Stimulated activated CD8-positive, alpha-beta memory T cell treated with anti-CD3 and anti-CD28 coated beads, Interleukin-4, amount 100 ng/mL, for 1 hour (primary cell): Measurements from ENCODE around the gene SEC14L5.
"Not testable (repeated sequence)": the region's sequence is repeated elsewhere in the genome, so short reads cannot be mapped to it uniquely, and the experiment has no call there.

Source experiments
- DNase-seq, 2 donors: peaks; one replicate each; pipeline ENCODE4 v3.0.0-alpha.2; 2020; ENCODE audit warnings: low read depth in 2 of 2, low spot score in 1 of 2

SEC14L5 gene

GRCh38 chr16:4949986-4950385 is 8.1 kb upstream of the SEC14L5 start:
- no peak for DNase-seq

DNA sequence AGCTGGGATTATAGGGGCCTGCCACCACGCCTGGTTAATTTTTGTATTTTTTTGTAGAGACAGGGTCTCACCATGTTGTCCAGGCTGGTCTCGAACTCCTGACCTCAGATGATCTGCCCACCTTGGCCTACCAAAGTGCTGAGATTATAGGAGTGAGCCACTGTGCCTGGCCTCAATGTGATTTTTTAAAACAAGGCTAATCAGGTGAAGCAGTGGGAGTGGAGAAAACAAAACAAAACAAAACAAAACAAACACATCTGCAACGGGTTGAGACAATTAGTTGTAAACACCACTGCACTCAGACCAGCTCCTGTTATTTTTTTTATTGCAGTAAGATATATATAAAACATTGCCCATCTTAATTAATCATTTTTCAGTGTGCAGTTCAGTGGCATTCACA is 6.5 kb upstream of the SEC14L5 start:
- DNase-seq = not testable (repeated sequence)

DNA sequence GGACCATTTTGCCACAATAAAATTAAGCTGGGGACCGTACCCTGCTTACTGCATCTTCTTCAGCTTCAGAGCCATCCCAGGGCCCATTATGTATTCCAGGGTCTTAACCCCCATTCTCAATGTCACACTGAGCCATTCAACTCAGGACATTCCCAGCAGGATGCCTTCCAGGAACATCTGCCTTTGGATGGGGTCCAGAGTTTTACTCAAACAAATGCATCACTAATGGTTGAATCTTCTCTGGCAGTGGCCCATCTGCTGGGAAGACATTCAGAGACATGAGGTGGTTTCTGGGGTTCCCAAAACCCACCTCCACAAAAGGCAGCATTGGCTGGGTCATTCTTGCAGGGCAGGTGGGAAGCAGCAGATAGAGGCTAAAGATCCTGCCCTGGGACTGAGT is 3.4 kb upstream of the SEC14L5 start:
- no peak for DNase-seq

- no peak for DNase-seq
Measured at GRCh38 chr16:4957420-4957719, 760 bp upstream of the SEC14L5 start.

DNA sequence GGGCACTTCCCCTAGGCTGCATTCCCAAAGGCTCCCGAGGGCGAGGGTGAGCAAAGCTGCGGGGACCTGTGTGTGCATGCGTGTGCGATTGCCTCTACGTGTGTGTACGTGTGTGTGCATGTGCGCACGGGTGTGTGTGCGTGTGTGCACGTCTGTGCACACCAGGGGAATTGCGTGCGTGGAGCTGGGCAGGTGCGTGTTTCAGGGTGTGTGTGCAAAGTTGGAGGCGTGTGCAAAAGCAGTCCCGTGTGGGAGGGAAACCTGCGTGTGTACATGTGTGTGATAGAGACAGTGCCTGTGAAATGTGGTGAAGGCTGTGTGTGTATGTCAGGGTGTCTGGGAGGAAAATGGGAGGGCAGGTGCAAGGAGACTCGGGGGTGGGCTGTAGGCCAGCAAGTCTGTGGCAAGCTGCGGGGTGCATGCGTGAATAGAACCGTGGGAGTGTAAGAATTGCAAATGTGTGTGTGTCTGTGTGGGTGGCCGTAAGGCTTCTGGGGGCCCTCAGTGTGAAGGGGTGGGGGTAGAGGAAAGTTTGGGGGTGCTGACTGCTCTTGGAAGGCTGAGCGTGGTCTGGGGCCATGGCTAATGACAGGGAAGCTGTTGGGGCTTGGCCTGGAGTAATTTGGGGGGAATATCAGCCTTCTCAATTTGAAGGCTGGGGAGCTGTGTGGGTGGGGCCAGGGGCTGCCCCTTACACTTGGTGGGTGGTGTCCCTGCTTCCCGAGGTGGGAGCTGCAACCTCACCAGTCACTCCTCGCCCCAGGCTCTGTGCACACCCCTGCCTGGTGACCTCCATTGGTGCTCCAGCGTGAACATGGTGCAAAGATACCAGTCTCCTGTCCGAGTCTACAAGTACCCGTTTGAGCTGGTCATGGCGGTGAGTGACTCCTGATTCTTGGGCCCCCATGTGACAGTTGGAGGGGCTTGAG is 644 bp downstream of the SEC14L5 start:
- no peak for DNase-seq

DNA sequence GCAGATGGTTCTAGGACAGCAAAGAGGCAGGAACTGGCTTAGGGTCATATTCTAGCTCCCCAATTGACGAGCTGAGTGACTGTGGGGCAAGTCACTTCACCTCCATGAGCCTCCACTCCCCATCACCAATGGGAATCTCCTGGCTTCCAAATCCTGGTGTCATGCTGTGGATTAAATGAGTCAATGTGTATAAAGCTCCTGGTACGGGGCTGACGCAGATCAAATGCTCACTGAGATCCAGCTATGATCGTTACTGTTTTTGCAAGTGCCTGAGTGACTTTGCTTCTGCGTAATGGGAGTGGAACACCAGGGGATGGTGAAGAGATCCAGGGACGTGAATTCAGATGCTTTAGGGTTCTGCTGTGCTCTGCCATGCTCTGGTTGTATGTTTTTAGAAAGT is 2.4 kb downstream of the SEC14L5 start:
- DNase-seq = no peak

DNA sequence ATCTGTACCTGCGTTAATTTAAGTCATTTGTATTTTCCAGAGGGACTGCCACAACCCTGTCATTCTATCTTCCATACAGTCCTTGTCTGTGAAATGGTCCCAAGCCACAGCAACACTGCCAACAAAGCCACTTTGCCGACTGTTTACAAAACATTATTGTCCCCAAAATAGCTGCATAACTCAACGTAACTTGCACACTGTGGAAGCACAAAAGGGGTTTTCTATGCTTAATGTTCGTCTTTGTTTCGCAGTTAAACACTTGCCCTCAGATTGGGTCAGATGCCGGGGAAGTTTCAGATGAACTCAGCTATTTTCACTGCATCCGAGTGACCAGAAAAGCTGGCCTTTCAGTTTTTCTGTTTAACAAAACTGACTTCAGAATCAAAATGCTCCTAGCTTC is 4.6 kb downstream of the SEC14L5 start:
- no peak for DNase-seq

- not testable (repeated sequence) for DNase-seq
Measured at GRCh38 chr16:4963527-4963926, 5.4 kb downstream of the SEC14L5 start.

- no peak for DNase-seq
Measured at GRCh38 chr16:4966736-4967453, 8.8 kb downstream of the SEC14L5 start.

- not testable (repeated sequence) for DNase-seq
Measured at GRCh38 chr16:4968278-4968677, 10.1 kb downstream of the SEC14L5 start.

DNA sequence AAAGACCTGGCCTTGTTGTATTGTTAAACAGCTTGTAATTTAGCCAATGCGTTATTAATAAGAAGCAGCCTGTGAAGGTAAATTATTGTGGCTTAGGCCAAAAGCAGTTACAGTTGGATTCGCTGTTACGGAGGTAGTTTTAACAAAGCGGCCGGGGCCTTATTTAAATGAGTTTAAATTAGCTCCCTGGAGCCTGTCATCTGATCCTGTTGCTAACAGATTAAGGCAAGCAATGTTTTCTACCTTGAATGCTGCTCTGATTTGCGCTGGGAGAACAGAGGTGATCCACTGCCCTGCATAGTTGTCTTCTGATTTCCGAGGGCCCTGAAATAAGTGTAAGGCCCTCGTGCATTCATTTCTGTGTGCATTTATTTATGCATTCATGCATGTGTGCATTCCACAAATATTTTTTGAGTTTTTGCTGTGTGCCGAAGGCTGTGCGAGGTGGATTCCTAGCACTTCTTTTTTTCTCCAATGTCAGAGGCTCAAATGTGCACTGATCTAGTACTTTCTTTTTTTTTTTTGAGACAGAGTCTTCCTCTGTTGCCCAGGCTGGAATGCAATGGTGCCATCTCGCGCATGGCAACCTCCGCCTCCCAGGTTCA is 10.9 kb downstream of the SEC14L5 start:
- no peak for DNase-seq

DNA sequence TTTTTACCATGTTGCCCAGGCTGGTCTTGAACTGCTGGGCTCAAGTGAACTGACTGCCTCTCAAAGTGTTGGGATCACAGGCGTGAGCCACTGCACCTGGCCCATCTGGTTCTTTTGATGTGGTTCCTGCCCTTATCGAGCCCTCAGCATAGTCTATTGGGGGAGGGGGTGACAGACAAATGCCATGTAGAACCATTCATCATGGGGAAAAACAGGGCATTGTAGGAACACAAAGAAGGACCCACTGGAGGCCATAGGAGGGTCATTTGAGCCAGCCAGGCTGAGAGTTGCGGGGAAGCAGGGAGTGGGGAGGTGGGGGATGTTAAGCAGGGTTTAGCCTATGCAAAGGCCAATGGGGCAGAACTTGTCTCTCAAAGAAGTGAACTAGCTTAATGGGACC is 11.9 kb downstream of the SEC14L5 start:
- no peak for DNase-seq

GRCh38 chr16:4972938-4973587 is 14.9 kb downstream of the SEC14L5 start:
- DNase-seq = no peak

DNA sequence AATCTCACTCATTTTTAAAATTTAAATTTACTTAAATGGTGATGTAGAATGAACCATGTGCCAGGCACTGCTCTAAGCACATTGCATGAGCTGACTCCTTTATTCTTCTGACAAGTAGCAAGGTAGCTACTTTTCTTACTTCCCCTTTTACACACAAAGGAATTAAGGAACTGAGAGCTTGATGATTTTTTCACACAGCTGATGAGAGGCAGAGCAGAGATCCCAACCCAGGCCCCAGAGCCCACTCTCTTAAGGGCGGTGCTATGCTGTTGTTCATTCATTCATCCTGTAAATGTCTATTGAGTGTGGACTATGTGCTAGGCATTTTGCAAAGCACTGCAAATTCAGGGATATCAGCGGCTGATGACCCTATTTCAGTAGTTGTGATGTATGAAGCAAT is 17.9 kb downstream of the SEC14L5 start:
- DNase-seq = no peak

DNA sequence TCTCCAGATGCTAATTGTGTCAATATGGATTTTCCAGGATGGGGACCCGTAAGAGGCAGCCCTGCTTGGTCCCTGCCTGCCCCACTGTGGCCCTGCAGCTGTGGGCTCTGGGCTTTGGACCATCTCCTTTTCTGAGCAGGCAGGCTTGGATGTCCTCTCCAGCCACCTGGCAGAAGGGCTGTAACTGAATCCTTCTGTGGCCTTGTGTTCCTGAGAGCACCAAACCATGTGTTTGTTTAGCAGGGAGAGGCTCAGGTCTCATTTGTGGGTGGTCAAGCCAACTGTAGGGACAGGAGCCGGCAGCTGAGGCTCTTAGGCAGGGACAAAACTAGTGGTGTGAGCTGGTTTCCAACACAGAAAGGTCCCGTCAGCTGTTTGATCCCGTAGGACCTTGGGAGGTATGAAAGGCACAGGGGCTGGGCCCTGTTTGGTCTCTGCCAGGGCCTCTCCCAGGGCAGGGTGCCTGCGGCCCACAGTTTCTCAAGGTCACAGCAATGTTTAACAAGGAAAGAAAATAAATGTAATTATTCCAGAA is 18.5 kb downstream of the SEC14L5 start:
- no peak for DNase-seq

GRCh38 chr16:4979164-4979563 is 21.0 kb downstream of the SEC14L5 start:
- DNase-seq = no peak

DNA sequence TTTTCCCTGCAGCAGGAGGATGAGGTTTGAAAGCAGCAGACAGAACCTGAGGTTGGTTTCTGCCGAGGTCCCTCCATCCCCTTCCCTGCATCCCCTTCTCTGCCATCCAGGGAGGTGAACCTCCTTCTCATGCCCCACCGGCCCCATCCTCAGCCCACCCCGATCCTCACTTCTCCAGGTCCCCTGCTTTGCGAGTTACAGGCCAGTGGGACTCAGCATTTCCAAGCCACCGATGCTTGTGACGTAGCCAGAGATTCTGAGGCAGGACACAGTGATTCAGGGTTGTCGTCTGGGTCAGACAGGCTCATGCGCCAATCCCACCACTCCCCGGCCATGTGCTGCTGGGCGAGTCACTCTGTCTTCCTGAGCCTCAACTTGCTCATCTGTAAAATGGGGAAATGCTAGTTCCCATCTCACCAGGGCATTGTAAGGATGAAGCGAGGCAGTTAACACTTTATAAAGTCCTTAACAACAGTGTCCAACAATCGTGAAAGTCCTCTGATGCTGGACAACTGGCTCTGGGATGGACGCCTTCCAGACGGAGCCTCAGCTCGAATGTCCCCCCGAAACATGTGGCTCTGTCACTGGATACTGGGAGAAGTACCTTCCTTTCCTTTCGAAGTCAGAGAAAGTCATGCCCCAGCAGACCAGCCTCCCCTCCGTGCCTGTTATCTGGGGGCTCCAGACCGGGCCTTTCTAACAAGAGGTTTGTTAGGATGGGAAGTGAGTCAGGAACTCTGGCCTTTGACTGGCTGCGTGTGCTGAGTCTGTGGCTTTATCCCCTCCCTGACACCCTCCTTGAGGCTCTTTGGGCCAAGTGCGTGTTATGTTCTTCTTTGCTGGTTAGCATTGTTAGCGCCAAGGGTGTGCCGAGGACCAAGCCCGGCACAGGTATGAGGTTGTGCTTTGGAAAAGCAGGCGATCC is 21.9 kb downstream of the SEC14L5 start:
- no peak for DNase-seq

DNA sequence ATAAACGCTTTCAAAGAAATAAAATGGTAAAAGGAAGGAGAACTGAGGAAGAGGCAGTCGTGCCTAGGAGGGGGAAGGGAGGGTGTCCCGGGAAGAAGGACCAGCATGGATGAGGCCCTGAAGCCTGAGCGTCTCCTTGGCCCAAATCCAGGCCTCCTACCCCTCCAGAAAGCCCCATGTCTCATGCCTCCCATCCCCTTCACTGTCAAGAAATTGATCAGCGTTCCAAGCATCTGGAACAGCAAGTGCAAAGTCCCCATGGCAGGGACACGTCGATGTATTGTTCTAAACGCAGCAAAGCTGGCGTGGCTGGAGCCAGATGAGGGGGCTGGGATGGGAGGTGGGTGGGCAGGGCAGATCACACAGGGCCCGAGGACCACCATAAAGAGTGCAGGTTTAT is 22.6 kb downstream of the SEC14L5 start:
- no peak for DNase-seq

- DNase-seq = no peak
Measured at GRCh38 chr16:4981473-4981872, 23.3 kb downstream of the SEC14L5 start.
